Naive thymus-derived CD8-positive, alpha-beta T cell (primary cell): ENCODE measurements around the gene KDM4C. TPM values are rescaled to one million over a fixed set of nuclear protein-coding genes. Genes with fewer than 3 reads are reported as not detected.

ENCODE experiments used
- ATAC-seq, 2 donors: fragments of 150-1000 bp; cut with Tn5 transposase in 1 of 2; sonication (Bioruptor Pico), chemical (Tn5 transposase) in 1 of 2; 1 replicate in 1 of 2; 2 replicates in 1 of 2; pipeline ENCODE4 v1.10.0; 2021; ENCODE audit warnings: mild to moderate bottlenecking in 2 of 2, moderate library complexity in 2 of 2
- POLR2A ChIA-PET: fragments of 350-600 bp; sonication (Branson Sonifier 250); formaldehyde crosslinking; loops from one replicate; lab custom pipeline; 2021; ENCODE audit warnings: antibody characterized with exemption; lab: Charles Lee
- DNase-seq, 10 donors: peaks; one replicate each; pipeline versions ENCODE4 v3.0.0 to v3.0.0-alpha.2; 2020 to 2022
- H3K27ac Mint-ChIP-seq, 10 donors: one replicate each; pipeline ENCODE4 v1.8.0; 2020 to 2022; ENCODE audit warnings: mild to moderate bottlenecking in 10 of 10, mixed read lengths in 10 of 10, moderate library complexity in 4 of 10, inconsistent platforms in 1 of 10
- H3K27me3 Mint-ChIP-seq, 5 donors: one replicate each; pipeline ENCODE4 v1.8.0; 2021 to 2022; ENCODE audit warnings: mixed read lengths in 5 of 5
- H3K36me3 Mint-ChIP-seq, 3 donors: one replicate each; pipeline ENCODE4 v1.8.0; 2020 to 2022; ENCODE audit warnings: mixed read lengths in 3 of 3, mild to moderate bottlenecking in 2 of 3, inconsistent platforms in 1 of 3
- H3K4me1 Mint-ChIP-seq, 4 donors: one replicate each; pipeline ENCODE4 v1.8.0; 2021 to 2022; ENCODE audit warnings: mixed read lengths in 4 of 4
- H3K4me3 Mint-ChIP-seq, 10 donors: one replicate each; pipeline ENCODE4 v1.8.0; 2020 to 2022; ENCODE audit warnings: mild to moderate bottlenecking in 10 of 10, mixed read lengths in 10 of 10, moderate library complexity in 6 of 10, inconsistent platforms in 1 of 10
- H3K9me3 Mint-ChIP-seq, 9 donors: one replicate each; pipeline ENCODE4 v1.8.0; 2020 to 2022; ENCODE audit warnings: mixed read lengths in 9 of 9, mild to moderate bottlenecking in 3 of 9, inconsistent platforms in 1 of 9, moderate library complexity in 1 of 9
- polyA plus RNA-seq, 3 donors: library from polyadenylated mRNA; unstranded; fragments of 300-500 nt; fragmentation: Illumina TruSeq; gene quantifications; one replicate each; pipeline ENCODE4 v1.2.3, GENCODE V29; 2021
- total RNA-seq, 8 experiments: library from RNA in 2 of 8; stranded (reverse) in 2 of 8; gene quantifications; one replicate each; pipeline ENCODE4 v1.2.3 and lab custom pipeline; 2021 to 2026

The KDM4C gene
- total and polyA plus RNA-seq, 5 experiments from 2014 or later, result 27.5 to 83.6 (median 27.8) TPM

GRCh38 chr9:7085357-7085756 lies 327.6 kb downstream of the KDM4C start:
- POLR2A ChIA-PET, result no interaction called here
- Mint-ChIP-seq H3K4me3 (no peak overlapping the region), H3K27me3 (no peaks in the 10 kb centered on the region), H3K4me1 (peaks cover 0 to 3% (median under 1%) of the 10 kb centered on the region in 4 donors), H3K9me3 (no peaks in the 10 kb centered on the region), H3K27ac (no peak overlapping the region), H3K36me3 (peaks cover 8 to 59% (median 27%) of the 10 kb centered on the region in 3 donors)
- ATAC-seq (no peak), DNase-seq (no peak)

GRCh38 chr9:7086389-7086788 lies 328.6 kb downstream of the KDM4C start:
- H3K36me3 Mint-ChIP-seq, result peaks cover 14 to 57% (median 32%) of the 10 kb centered on the region in 3 donors
- no peak overlapping the region for H3K27ac Mint-ChIP-seq
- POLR2A ChIA-PET, result no interaction called here
- no peak for ATAC-seq
- H3K4me1 Mint-ChIP-seq, result peaks cover 0 to 4% (median 2%) of the 10 kb centered on the region in 4 donors
- no peak for DNase-seq
- no peaks in the 10 kb centered on the region for H3K27me3 Mint-ChIP-seq
- no peak overlapping the region for H3K4me3 Mint-ChIP-seq
- no peaks in the 10 kb centered on the region for H3K9me3 Mint-ChIP-seq

DNA sequence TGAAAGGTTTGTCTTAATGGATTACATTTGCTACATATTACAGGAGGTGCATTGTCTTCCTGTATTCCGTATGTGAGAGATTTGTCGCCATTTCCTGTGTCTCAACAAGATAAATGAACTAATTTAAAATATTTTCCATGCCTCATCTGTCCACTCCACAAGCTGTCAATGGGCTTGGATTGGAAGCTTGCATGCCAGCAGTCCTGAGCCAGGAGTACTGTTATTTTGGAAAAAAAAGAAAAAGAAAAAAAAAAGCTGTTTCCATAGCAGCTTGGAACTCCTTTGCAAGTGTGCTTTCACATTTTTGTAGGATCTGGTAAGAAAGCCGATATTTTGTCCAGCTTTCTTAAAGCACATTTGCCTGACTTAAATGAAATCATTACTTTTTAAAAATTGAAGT lies 330.8 kb downstream of the KDM4C start:
- Mint-ChIP-seq H3K9me3 (no peaks in the 10 kb centered on the region), H3K27ac (peak overlapping the region in 1 of 10 donors; percentile 45), H3K36me3 (peaks cover 13 to 57% (median 36%) of the 10 kb centered on the region in 3 donors), H3K4me3 (no peak overlapping the region), H3K27me3 (no peaks in the 10 kb centered on the region), H3K4me1 (peaks cover 0 to 4% (median 2%) of the 10 kb centered on the region in 4 donors)
- POLR2A ChIA-PET, result no interaction called here
- DNase-seq (no peak), ATAC-seq (no peak)

- no peak for ATAC-seq
- no peak for DNase-seq
- Mint-ChIP-seq H3K9me3 (no peaks in the 10 kb centered on the region), H3K4me1 (peaks cover 0 to 5% (median 3%) of the 10 kb centered on the region in 4 donors), H3K36me3 (peaks cover 13 to 58% (median 39%) of the 10 kb centered on the region in 3 donors), H3K4me3 (no peak overlapping the region), H3K27ac (no peak overlapping the region), H3K27me3 (no peaks in the 10 kb centered on the region)
- POLR2A ChIA-PET, result no interaction called here
Observed at GRCh38 chr9:7089406-7090193, 331.8 kb downstream of the KDM4C start.

DNA sequence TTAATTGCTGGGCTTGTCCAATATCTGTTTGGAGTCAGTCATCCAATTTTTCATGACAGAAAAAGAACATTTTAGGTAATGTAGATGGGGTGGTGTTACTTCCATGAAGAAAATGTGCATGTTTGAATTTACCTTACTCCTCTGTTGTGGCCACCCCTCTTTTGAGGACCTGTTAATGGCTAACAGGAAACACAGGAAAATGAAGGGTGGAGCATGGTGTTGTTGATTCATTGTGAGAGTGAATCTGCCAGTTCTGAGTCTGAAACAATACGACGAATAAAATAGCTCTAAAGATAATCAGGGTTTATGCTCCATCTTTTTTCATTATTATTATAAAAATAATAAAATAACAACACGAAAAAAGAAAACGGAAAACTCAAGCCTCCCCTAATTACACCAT lies 335.3 kb downstream of the KDM4C start:
- H3K4me1 Mint-ChIP-seq, result peaks cover 0 to 12% (median 5%) of the 10 kb centered on the region in 4 donors
- H3K4me3 Mint-ChIP-seq, result no peak overlapping the region
- no peaks in the 10 kb centered on the region for H3K27me3 Mint-ChIP-seq
- peaks cover 0 to 10% (median 4%) of the 10 kb centered on the region in 9 donors for H3K9me3 Mint-ChIP-seq
- POLR2A ChIA-PET, result no interaction called here
- no peak for DNase-seq
- no peak overlapping the region for H3K27ac Mint-ChIP-seq
- peaks cover 28 to 66% (median 57%) of the 10 kb centered on the region in 3 donors for H3K36me3 Mint-ChIP-seq
- no peak for ATAC-seq

DNA sequence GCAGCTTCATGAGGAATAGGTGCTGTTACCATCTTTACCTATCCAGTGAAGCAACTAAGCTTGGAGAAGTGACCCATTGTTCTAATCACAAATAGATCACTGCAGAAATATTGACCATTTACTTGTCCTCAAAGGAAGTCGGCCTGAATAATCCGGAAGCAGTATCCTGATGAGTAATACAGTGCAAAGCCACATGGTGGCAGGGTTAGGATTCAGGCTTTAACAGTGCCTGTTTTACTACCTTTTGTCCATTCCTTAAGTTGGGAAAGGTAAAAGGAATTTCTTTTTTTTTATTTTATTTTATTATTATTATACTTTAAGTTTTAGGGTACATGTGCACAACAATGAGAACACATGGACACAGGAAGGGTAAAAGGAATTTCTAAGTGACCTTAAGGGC lies 336.3 kb downstream of the KDM4C start:
- DNase-seq, result no peak
- ATAC-seq, result no peak
- no peaks in the 10 kb centered on the region for H3K27me3 Mint-ChIP-seq
- H3K4me1 Mint-ChIP-seq, result peaks cover 0 to 12% (median 5%) of the 10 kb centered on the region in 4 donors
- H3K36me3 Mint-ChIP-seq, result peaks cover 38 to 67% (median 65%) of the 10 kb centered on the region in 3 donors
- H3K9me3 Mint-ChIP-seq, result peaks cover 0 to 20% (median 8%) of the 10 kb centered on the region in 9 donors
- no peak overlapping the region for H3K4me3 Mint-ChIP-seq
- H3K27ac Mint-ChIP-seq, result no peak overlapping the region
- POLR2A ChIA-PET, result no interaction called here

- Mint-ChIP-seq H3K4me3 (no peak overlapping the region), H3K27ac (peak overlapping the region in 2 of 10 donors; percentile 20 to 68), H3K9me3 (peaks cover 0 to 23% (median 11%) of the 10 kb centered on the region in 9 donors), H3K27me3 (no peaks in the 10 kb centered on the region), H3K36me3 (peaks cover 43 to 70% (median 67%) of the 10 kb centered on the region in 3 donors), H3K4me1 (peaks cover 0 to 12% (median 5%) of the 10 kb centered on the region in 4 donors)
- POLR2A ChIA-PET, result no interaction called here
- ATAC-seq, result no peak
- no peak for DNase-seq
Observed at GRCh38 chr9:7094576-7094975, 336.8 kb downstream of the KDM4C start.

GRCh38 chr9:7095058-7095457 lies 337.3 kb downstream of the KDM4C start:
- H3K27ac Mint-ChIP-seq, result no peak overlapping the region
- no peak for DNase-seq
- peaks cover 44 to 71% (median 68%) of the 10 kb centered on the region in 3 donors for H3K36me3 Mint-ChIP-seq
- H3K9me3 Mint-ChIP-seq, result peaks cover 0 to 27% (median 13%) of the 10 kb centered on the region in 9 donors
- H3K4me1 Mint-ChIP-seq, result peaks cover 0 to 12% (median 5%) of the 10 kb centered on the region in 4 donors
- H3K4me3 Mint-ChIP-seq, result no peak overlapping the region
- no peaks in the 10 kb centered on the region for H3K27me3 Mint-ChIP-seq
- POLR2A ChIA-PET, result no interaction called here
- no peak for ATAC-seq

DNA sequence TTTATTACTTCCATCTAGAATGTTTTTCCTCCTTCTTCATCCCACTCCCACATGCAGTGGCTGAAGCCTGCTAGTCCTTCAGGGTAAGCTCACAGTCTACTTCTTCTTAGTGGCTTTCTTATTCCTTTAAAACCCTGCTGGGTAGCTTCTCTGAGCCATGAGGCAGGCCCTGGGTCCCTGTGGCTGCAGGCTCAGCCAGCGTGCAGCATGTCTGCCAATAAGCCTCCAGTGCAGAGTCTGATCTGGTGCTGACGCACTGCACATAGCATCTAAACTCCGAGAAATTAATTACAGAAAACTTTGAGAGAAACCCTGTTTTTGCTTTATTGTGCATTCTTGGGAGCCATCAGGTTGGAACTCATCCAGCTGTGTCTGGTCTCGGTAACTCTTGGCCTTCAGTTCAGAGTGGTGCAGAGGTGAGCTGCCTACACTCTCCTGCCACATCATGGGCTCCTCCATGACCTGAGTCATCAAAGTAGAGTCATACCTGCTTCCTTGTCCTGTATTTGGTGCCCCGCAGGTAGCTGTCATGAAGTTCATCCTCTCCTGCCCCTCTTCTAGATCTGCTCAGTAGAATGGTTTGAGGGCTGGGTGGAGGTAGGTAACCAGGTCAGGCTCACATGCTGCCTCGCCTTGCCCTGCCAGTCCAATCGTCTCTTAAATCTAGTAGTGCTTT lies 339.4 kb downstream of the KDM4C start:
- Mint-ChIP-seq H3K4me1 (peaks cover 0 to 12% (median 2%) of the 10 kb centered on the region in 4 donors), H3K27ac (peak overlapping the region in 1 of 10 donors; percentile 50), H3K36me3 (peaks cover 41 to 75% (median 69%) of the 10 kb centered on the region in 3 donors), H3K4me3 (no peak overlapping the region), H3K9me3 (peaks cover 0 to 27% (median 13%) of the 10 kb centered on the region in 9 donors), H3K27me3 (no peaks in the 10 kb centered on the region)
- no peak for ATAC-seq
- POLR2A ChIA-PET, result no interaction called here
- no peak for DNase-seq

DNA sequence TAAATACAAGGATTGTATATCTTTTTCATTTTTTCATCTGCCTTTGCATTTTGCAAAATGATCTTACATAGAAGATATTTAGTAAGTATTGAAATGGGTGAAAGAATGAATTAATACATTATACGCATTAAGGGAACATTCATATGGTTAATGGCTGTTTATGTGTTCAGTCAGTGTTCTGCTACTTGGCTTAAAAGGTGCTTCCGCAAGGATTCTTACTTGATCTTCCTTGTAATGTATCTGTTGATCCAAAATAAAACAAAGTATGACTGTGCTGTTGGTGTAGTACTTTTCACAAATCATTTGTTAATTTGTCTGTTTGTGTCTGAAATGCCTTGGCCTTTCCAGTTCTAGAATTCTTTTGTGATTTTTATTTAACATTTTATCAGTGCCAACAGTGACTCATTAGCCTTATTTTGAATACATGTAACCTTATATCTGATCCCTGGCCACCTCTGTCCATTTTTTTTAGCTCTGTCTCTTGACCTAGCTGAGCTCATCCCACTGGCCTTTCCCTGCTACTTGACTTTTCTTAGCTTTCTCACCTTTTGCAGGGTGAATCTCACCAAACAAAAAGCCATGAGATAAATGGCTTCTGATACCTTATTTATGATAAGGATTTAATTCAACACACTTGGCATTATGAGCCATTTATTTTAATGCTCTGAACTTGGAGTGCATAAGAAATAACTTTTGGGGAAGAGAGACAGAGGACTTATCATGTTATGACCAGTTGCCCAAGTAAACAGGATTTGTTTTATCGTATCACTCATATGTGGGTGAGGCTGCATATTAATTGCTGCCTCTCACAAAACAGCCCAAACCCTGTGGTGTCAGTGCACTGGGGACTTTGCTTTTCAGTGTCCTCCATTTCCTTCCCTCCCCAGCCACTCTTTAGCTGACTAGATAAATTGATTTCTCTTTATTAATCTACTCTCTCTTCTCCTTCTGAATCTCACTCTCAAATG lies 340.3 kb downstream of the KDM4C start:
- ATAC-seq (no peak), DNase-seq (no peak)
- POLR2A ChIA-PET, result no interaction called here
- no peak overlapping the region for H3K4me3 Mint-ChIP-seq
- H3K4me1 Mint-ChIP-seq, result peaks cover 0 to 12% (median 2%) of the 10 kb centered on the region in 4 donors
- peaks cover 40 to 78% (median 72%) of the 10 kb centered on the region in 3 donors for H3K36me3 Mint-ChIP-seq
- H3K9me3 Mint-ChIP-seq, result peaks cover 0 to 27% (median 13%) of the 10 kb centered on the region in 9 donors
- no peak overlapping the region for H3K27ac Mint-ChIP-seq
- H3K27me3 Mint-ChIP-seq, result no peaks in the 10 kb centered on the region

DNA sequence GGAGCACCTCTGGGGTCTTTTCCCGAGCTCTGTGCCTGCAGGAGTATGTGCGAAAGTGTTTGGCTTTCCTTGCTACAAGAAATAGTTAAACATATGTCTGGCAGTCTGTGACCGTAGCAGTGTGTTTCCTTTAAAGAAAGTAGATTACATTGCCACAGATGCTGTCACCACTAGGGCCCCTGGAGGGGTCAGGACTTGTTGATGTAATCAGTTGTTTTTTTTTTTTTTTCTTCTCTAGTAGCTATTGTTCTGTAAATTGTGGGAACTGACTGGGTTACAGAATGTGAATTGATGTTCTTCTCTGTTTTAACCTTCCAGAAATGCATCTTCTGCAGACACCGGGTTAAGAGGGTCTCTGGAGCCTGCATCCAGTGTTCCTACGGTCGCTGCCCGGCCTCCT lies 345.6 kb downstream of the KDM4C start:
- no peaks in the 10 kb centered on the region for H3K27me3 Mint-ChIP-seq
- peaks cover 0 to 17% (median 10%) of the 10 kb centered on the region in 9 donors for H3K9me3 Mint-ChIP-seq
- POLR2A ChIA-PET, result no interaction called here
- DNase-seq (no peak), ATAC-seq (no peak)
- peaks cover 0 to 7% (median 3%) of the 10 kb centered on the region in 4 donors for H3K4me1 Mint-ChIP-seq
- no peak overlapping the region for H3K4me3 Mint-ChIP-seq
- H3K36me3 Mint-ChIP-seq, result peaks cover 31 to 79% (median 62%) of the 10 kb centered on the region in 3 donors
- H3K27ac Mint-ChIP-seq, result peak overlapping the region in 1 of 10 donors; percentile 19

DNA sequence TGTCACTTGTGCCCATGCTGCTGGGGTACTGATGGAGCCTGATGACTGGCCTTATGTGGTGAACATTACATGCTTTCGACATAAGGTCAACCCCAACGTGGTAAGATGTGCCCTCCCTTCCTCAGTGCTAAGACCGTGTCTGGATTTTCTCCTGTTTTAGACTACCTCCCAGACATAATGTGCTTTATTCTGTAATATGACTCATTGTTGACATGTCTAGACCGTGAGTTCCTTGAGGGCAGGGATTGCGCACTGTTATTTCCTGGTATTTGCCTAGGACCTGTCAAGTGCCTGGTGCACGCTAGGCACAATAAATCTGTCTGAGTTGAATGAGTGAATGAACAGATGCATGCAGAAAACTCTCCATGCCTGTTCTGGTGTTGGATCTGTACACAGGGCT lies 346.0 kb downstream of the KDM4C start:
- no peak for ATAC-seq
- POLR2A ChIA-PET, result no interaction called here

More for the DNA sequence above, 346.0 kb downstream of the KDM4C start:
- H3K27ac Mint-ChIP-seq, result peak overlapping the region in 1 of 10 donors; percentile 6
- H3K27me3 Mint-ChIP-seq, result no peaks in the 10 kb centered on the region
- H3K4me1 Mint-ChIP-seq, result peaks cover 0 to 7% (median 3%) of the 10 kb centered on the region in 4 donors
- H3K4me3 Mint-ChIP-seq, result no peak overlapping the region
- H3K36me3 Mint-ChIP-seq, result peaks cover 27 to 78% (median 61%) of the 10 kb centered on the region in 3 donors
- DNase-seq, result no peak
- peaks cover 0 to 13% (median 6%) of the 10 kb centered on the region in 9 donors for H3K9me3 Mint-ChIP-seq
